Left ventricle myocardium superior (tissue), 1 donor: ENCODE results near the gene SMIM45.

ENCODE experiments used
- ATAC-seq: fragments of 200-7000 bp; cut with Tn5 transposase; one replicate; pipeline ENCODE4 v1.9.1; 2020; ENCODE audit warnings: mild to moderate bottlenecking, moderate library complexity
- DNase-seq: peaks from one replicate; pipeline ENCODE4 v3.0.0-alpha.2; 2020
- intact Hi-C: fragments of 100-400 bp; cut with micrococcal nuclease; formaldehyde crosslinking; loops from one replicate; pipeline ENCODE4 v1.11.0; 2022
- donor health status: DM: no; HTN: yes; CAD: no; lungs with severe emphysema.

Gene SMIM45

GRCh38 chr22:41915035-41915785, 36.7 kb upstream of the SMIM45 start, which contains the start of gene SHISA8:
TSS of gene SHISA8 (minus strand) at chr22:41915074. CDS start at chr22:41914667, 407 bp downstream.
- ATAC-seq: peak; percentile 40
- peak; percentile 73 for DNase-seq
- intact Hi-C loops: no loop called here

- ATAC-seq (no peak), DNase-seq (no peak)
- intact Hi-C loops: no loop called here
These were observed 36.0 kb upstream of the SMIM45 start for GRCh38 chr22:41915786-41916493.

- intact Hi-C loops: no loop called here
- ATAC-seq: no peak
- DNase-seq: no peak
These were observed 35.1 kb upstream of the SMIM45 start for GRCh38 chr22:41916745-41917358.

- no peak for DNase-seq
- intact Hi-C loops: no loop called here
- ATAC-seq: no peak
These were observed 34.5 kb upstream of the SMIM45 start for GRCh38 chr22:41917375-41917902.

GRCh38 chr22:41917903-41918791, 33.8 kb upstream of the SMIM45 start:
- intact Hi-C loops: no loop called here
- DNase-seq: peak; percentile 77
- ATAC-seq: peak; percentile 9

GRCh38 chr22:41919357-41920224, 32.4 kb upstream of the SMIM45 start:
- intact Hi-C loops: no loop called here
- ATAC-seq: peak; percentile 75
- DNase-seq: peak; percentile 80

- intact Hi-C loops: no loop called here
- no peak for DNase-seq
- peak; percentile 3 for ATAC-seq
These were observed 31.5 kb upstream of the SMIM45 start for GRCh38 chr22:41920271-41920976.

- DNase-seq (no peak), ATAC-seq (no peak)
- intact Hi-C loops: no loop called here
These were observed 29.6 kb upstream of the SMIM45 start for GRCh38 chr22:41922328-41922727.

GRCh38 chr22:41922940-41923594, 28.9 kb upstream of the SMIM45 start:
- ATAC-seq (no peak), DNase-seq (no peak)
- intact Hi-C loops: no loop called here

GRCh38 chr22:41923595-41924276, 28.2 kb upstream of the SMIM45 start:
- DNase-seq: no peak
- no peak for ATAC-seq
- intact Hi-C loops: no loop called here

GRCh38 chr22:41925783-41926460, 26.0 kb upstream of the SMIM45 start:
- intact Hi-C loops: no loop called here
- peak; percentile 82 for ATAC-seq
- DNase-seq: peak; percentile 85

- no peak for DNase-seq
- intact Hi-C loops: no loop called here
These were observed 24.1 kb upstream of the SMIM45 start for GRCh38 chr22:41927813-41928212.

GRCh38 chr22:41928593-41929417, 23.1 kb upstream of the SMIM45 start:
- DNase-seq: no peak
- no peak for ATAC-seq
- intact Hi-C loops: no loop called here

More at GRCh38 chr22:41927813-41928212, 24.1 kb upstream of the SMIM45 start:
- ATAC-seq: no peak

GRCh38 chr22:41929418-41929810, 22.5 kb upstream of the SMIM45 start:
- DNase-seq (no peak), ATAC-seq (no peak)
- intact Hi-C loops: no loop called here

GRCh38 chr22:41931701-41932269, 20.2 kb upstream of the SMIM45 start:
- intact Hi-C loops: no loop called here
- ATAC-seq (no peak), DNase-seq (no peak)
